ENCODE results near the gene C3orf20. TPM values are rescaled to one million over a fixed set of nuclear protein-coding genes. Genes with fewer than 3 reads are reported as not detected.

Gene C3orf20
- total and polyA plus RNA-seq, 2 experiments from 2014 or later, result not detected

- H2AFZ ChIP-seq, result no peak overlapping the region
- H3K27me3 ChIP-seq (replicated peaks; ENCODE audit: insufficient read depth), result no peaks in the 10 kb centered on the region
- TF ChIP-seq EZH2phosphoT487 (IDR thresholded peaks at IDR 0.05; ENCODE audit: insufficient read depth, low read depth) (no peak), EZH2 (IDR thresholded peaks at IDR 0.05; ENCODE audit: insufficient read depth, poor library complexity, severe bottlenecking) (no peak)
- H4K20me1 ChIP-seq (ENCODE audit: insufficient read depth), result no peaks in the 10 kb centered on the region
- WGBS, 2 experiments (ENCODE audit: low coverage in 1 of 2, low lambda C conversion rate in 2 of 2, missing lambda C conversion rate in 2 of 2), result 98 to 100% methylated on average over 2 of the region's 2 CpGs
- H3K9ac ChIP-seq, result no peak overlapping the region
- H3K27ac ChIP-seq, result no peak overlapping the region
- H3K9me2 ChIP-seq (ENCODE audit: insufficient read depth), result no peaks in the 10 kb centered on the region
- DNase-seq, result no peak
- no peaks in the 10 kb centered on the region for H3K9me3 ChIP-seq (ENCODE audit: low read depth)
- no peak overlapping the region for H3K4me3 ChIP-seq
- in situ Hi-C loops (cut with MboI), result no loop called here
- H3F3A ChIP-seq (ENCODE audit: insufficient read depth), result no peaks in the 10 kb centered on the region
- H3K36me3 ChIP-seq (ENCODE audit: low read depth), result peaks cover 66% of the 10 kb centered on the region
- no peak overlapping the region for H3K4me2 ChIP-seq (ENCODE audit: unreplicated experiment)
- H3K4me1 ChIP-seq (ENCODE audit: insufficient read depth), result peaks cover 2% of the 10 kb centered on the region
- H3K79me2 ChIP-seq (ENCODE audit: insufficient read depth), result peaks cover 20% of the 10 kb centered on the region
Measured at GRCh38 chr3:14658978-14659377, 16.0 kb upstream of the C3orf20 start.

GRCh38 chr3:14660942-14661341, 14.0 kb upstream of the C3orf20 start:
- no peak overlapping the region for H2AFZ ChIP-seq
- H3F3A ChIP-seq (ENCODE audit: insufficient read depth), result no peaks in the 10 kb centered on the region
- no peak overlapping the region for H3K4me3 ChIP-seq
- no peak overlapping the region for H3K4me2 ChIP-seq (ENCODE audit: unreplicated experiment)
- H3K79me2 ChIP-seq (ENCODE audit: insufficient read depth), result peaks cover 14% of the 10 kb centered on the region; the same call in 1 of the 2 replicates
- H3K27ac ChIP-seq, result no peak overlapping the region
- H3K9ac ChIP-seq, result no peak overlapping the region
- H3K9me3 ChIP-seq (ENCODE audit: low read depth), result no peaks in the 10 kb centered on the region
- WGBS, 2 experiments (ENCODE audit: low coverage in 1 of 2, low lambda C conversion rate in 2 of 2, missing lambda C conversion rate in 2 of 2), result 64 to 71% methylated on average over 4 of the region's 4 CpGs
- H3K36me3 ChIP-seq (ENCODE audit: low read depth), result peaks cover 65% of the 10 kb centered on the region
- in situ Hi-C loops (cut with MboI), result no loop called here
- no peaks in the 10 kb centered on the region for H3K4me1 ChIP-seq (ENCODE audit: insufficient read depth)
- H3K9me2 ChIP-seq (ENCODE audit: insufficient read depth), result no peaks in the 10 kb centered on the region
- TF ChIP-seq EZH2 (IDR thresholded peaks at IDR 0.05; ENCODE audit: insufficient read depth, poor library complexity, severe bottlenecking) (no peak), EZH2phosphoT487 (IDR thresholded peaks at IDR 0.05; ENCODE audit: insufficient read depth, low read depth) (no peak)
- H4K20me1 ChIP-seq (ENCODE audit: insufficient read depth), result no peaks in the 10 kb centered on the region
- no peaks in the 10 kb centered on the region for H3K27me3 ChIP-seq (replicated peaks; ENCODE audit: insufficient read depth)
- DNase-seq, result no peak

GRCh38 chr3:14663396-14664135, 11.4 kb upstream of the C3orf20 start:
- Histone ChIP-seq H3K27ac (no peak overlapping the region), H3K9me2 (ENCODE audit: insufficient read depth) (no peaks in the 10 kb centered on the region), H4K20me1 (ENCODE audit: insufficient read depth) (no peaks in the 10 kb centered on the region), H3F3A (ENCODE audit: insufficient read depth) (peaks cover 5% of the 10 kb centered on the region; the same call in 1 of the 2 replicates), H3K4me2 (ENCODE audit: unreplicated experiment) (no peak overlapping the region), H3K79me2 (ENCODE audit: insufficient read depth) (no peaks in the 10 kb centered on the region), H3K27me3 (replicated peaks; ENCODE audit: insufficient read depth) (no peaks in the 10 kb centered on the region), H3K9ac (no peak overlapping the region), H3K4me1 (ENCODE audit: insufficient read depth) (no peaks in the 10 kb centered on the region), H3K4me3 (no peak overlapping the region), H2AFZ (no peak overlapping the region), H3K9me3 (ENCODE audit: low read depth) (no peaks in the 10 kb centered on the region), H3K36me3 (ENCODE audit: low read depth) (peaks cover 69% of the 10 kb centered on the region)
- TF ChIP-seq EZH2phosphoT487 (IDR thresholded peaks at IDR 0.05; ENCODE audit: insufficient read depth, low read depth), result no peak
- TF ChIP-seq EZH2 (IDR thresholded peaks at IDR 0.05; ENCODE audit: insufficient read depth, poor library complexity, severe bottlenecking), result no peak
- 83 to 85% methylated on average over 5 of the region's 5 CpGs for WGBS, 2 experiments (ENCODE audit: low coverage in 1 of 2, low lambda C conversion rate in 2 of 2, missing lambda C conversion rate in 2 of 2)
- no peak for DNase-seq
- in situ Hi-C loops (cut with MboI), result no loop called here

GRCh38 chr3:14664170-14664569, 10.8 kb upstream of the C3orf20 start:
- Histone ChIP-seq H3K9me3 (ENCODE audit: low read depth) (no peaks in the 10 kb centered on the region), H3K4me3 (no peak overlapping the region), H3K36me3 (ENCODE audit: low read depth) (peaks cover 66% of the 10 kb centered on the region), H3K9me2 (ENCODE audit: insufficient read depth) (no peaks in the 10 kb centered on the region), H3K79me2 (ENCODE audit: insufficient read depth) (no peaks in the 10 kb centered on the region), H3K9ac (no peak overlapping the region), H3F3A (ENCODE audit: insufficient read depth) (peaks cover 5% of the 10 kb centered on the region; the same call in 1 of the 2 replicates), H3K4me1 (ENCODE audit: insufficient read depth) (no peaks in the 10 kb centered on the region), H3K4me2 (ENCODE audit: unreplicated experiment) (no peak overlapping the region), H3K27ac (no peak overlapping the region), H2AFZ (no peak overlapping the region), H3K27me3 (replicated peaks; ENCODE audit: insufficient read depth) (no peaks in the 10 kb centered on the region), H4K20me1 (ENCODE audit: insufficient read depth) (no peaks in the 10 kb centered on the region)
- WGBS, 2 experiments (ENCODE audit: low coverage in 1 of 2, low lambda C conversion rate in 2 of 2, missing lambda C conversion rate in 2 of 2), result 90 to 92% methylated on average over 3 of the region's 3 CpGs
- DNase-seq, result no peak
- in situ Hi-C loops (cut with MboI), result no loop called here
- no peak for TF ChIP-seq EZH2phosphoT487 (IDR thresholded peaks at IDR 0.05; ENCODE audit: insufficient read depth, low read depth)
- no peak for TF ChIP-seq EZH2 (IDR thresholded peaks at IDR 0.05; ENCODE audit: insufficient read depth, poor library complexity, severe bottlenecking)

All from GM23248 (cell line).